SK-N-SH treated with all-trans-retinoic acid at 6 μM for 48 hours (cell line): ENCODE data around the gene PSME4.

Experiments
- CSDC2 ChIP-seq: fragments of 250-450 bp; sonication (Bioruptor Pico); IDR thresholded peaks from 2 replicates; pipeline ENCODE4 v1.5.0; 2020; ENCODE audit warnings: mild to moderate bottlenecking, moderate library complexity
- OSR1 ChIP-seq: fragments of 250-450 bp; sonication (Bioruptor Pico); IDR thresholded peaks from 2 replicates; pipeline ENCODE4 v1.8.0; 2022; ENCODE audit warnings: moderate library complexity, mild to moderate bottlenecking, inconsistent platforms
- POU6F1 ChIP-seq: fragments of 250-450 bp; sonication (Bioruptor Pico); IDR thresholded peaks from 2 replicates; pipeline ENCODE4 v1.8.0; 2021; ENCODE audit warnings: low read depth, mild to moderate bottlenecking, moderate library complexity, borderline replicate concordance
- RARB ChIP-seq: fragments of 250-450 bp; sonication (Bioruptor Pico); IDR thresholded peaks from 2 replicates; pipeline ENCODE4 v1.8.0; 2021; ENCODE audit warnings: mild to moderate bottlenecking, moderate library complexity
- TCF4 ChIP-seq: fragments of 250-450 bp; sonication (Bioruptor Pico); IDR thresholded peaks from 2 replicates; pipeline ENCODE4 v1.8.0; 2021; ENCODE audit warnings: mild to moderate bottlenecking, moderate library complexity, borderline replicate concordance
- TSHZ2 ChIP-seq: fragments of 250-450 bp; sonication (Bioruptor Pico); IDR thresholded peaks from 2 replicates; pipeline ENCODE4 v1.5.0; 2020; ENCODE audit warnings: mild to moderate bottlenecking, moderate library complexity

GRCh38 chr2:53843595-53843994, 127.2 kb downstream of the PSME4 start:
- TF ChIP-seq CSDC2 (CRISPR knock-in tag) (no peak), OSR1 (CRISPR knock-in tag) (no peak), RARB (CRISPR knock-in tag) (no peak), TCF4 (CRISPR knock-in tag) (no peak), POU6F1 (CRISPR knock-in tag) (no peak), TSHZ2 (no peak)
